NOMO-1 treated with dmso at 0.1 percent for 144 hours (cell line): ENCODE measurements around the gene CACNA1S.

Source experiments
- DNase-seq: peaks from one replicate; lab custom pipeline; 2025; ENCODE audit not compliant: unreplicated experiment; lab: John Stamatoyannopoulos, UW

CACNA1S gene

GRCh38 chr1:201093962-201094361 lies 18.3 kb downstream of the CACNA1S start:
- no peak for DNase-seq

GRCh38 chr1:201093561-201093960 lies 18.7 kb downstream of the CACNA1S start:
- DNase-seq: no peak

- DNase-seq: no peak
These were observed 19.5 kb downstream of the CACNA1S start for GRCh38 chr1:201092738-201093137.

GRCh38 chr1:201091256-201091655 lies 21.0 kb downstream of the CACNA1S start:
- DNase-seq: no peak

- no peak for DNase-seq
These were observed 21.7 kb downstream of the CACNA1S start for GRCh38 chr1:201090541-201090940.

- DNase-seq: no peak
These were observed 22.6 kb downstream of the CACNA1S start for GRCh38 chr1:201089596-201089995.

GRCh38 chr1:201088901-201089525 lies 23.2 kb downstream of the CACNA1S start:
- no peak for DNase-seq

GRCh38 chr1:201088395-201088794 lies 23.8 kb downstream of the CACNA1S start:
- DNase-seq: no peak

- peak; percentile 10 for DNase-seq
These were observed 26.1 kb downstream of the CACNA1S start for GRCh38 chr1:201085902-201086735.

GRCh38 chr1:201084295-201084694 lies 27.9 kb downstream of the CACNA1S start:
- no peak for DNase-seq

- no peak for DNase-seq
These were observed 28.5 kb downstream of the CACNA1S start for GRCh38 chr1:201083741-201084140.

- no peak for DNase-seq
These were observed 32.1 kb downstream of the CACNA1S start for GRCh38 chr1:201080135-201080534.

- no peak for DNase-seq
These were observed 34.5 kb downstream of the CACNA1S start for GRCh38 chr1:201077736-201078135.

GRCh38 chr1:201077116-201077515 lies 35.1 kb downstream of the CACNA1S start:
- DNase-seq: no peak

GRCh38 chr1:201076092-201076491 lies 36.1 kb downstream of the CACNA1S start:
- no peak for DNase-seq

- DNase-seq: no peak
These were observed 38.2 kb downstream of the CACNA1S start for GRCh38 chr1:201074018-201074417.

GRCh38 chr1:201072922-201073321 lies 39.3 kb downstream of the CACNA1S start:
- DNase-seq: no peak

- DNase-seq: no peak
These were observed 40.1 kb downstream of the CACNA1S start for GRCh38 chr1:201072149-201072548.

GRCh38 chr1:201069636-201070035 lies 42.6 kb downstream of the CACNA1S start:
- DNase-seq: no peak

- no peak for DNase-seq
These were observed 43.2 kb downstream of the CACNA1S start for GRCh38 chr1:201068976-201069375.

- no peak for DNase-seq
These were observed 45.2 kb downstream of the CACNA1S start for GRCh38 chr1:201066986-201067385.

- DNase-seq: no peak
These were observed 46.5 kb downstream of the CACNA1S start for GRCh38 chr1:201065686-201066085.

GRCh38 chr1:201064806-201065205 lies 47.4 kb downstream of the CACNA1S start:
- DNase-seq: no peak
